CD4-positive, alpha-beta T cell treated with Interleukin-17A for 4 hours (primary cell): ENCODE measurements around the gene IL31.
"Not testable (repeated sequence)": the region's sequence is repeated elsewhere in the genome, so short reads cannot be mapped to it uniquely, and the experiment has no call there.

Source experiments
- DNase-seq: peaks from one replicate; pipeline ENCODE4 v3.0.0-alpha.2; 2020; ENCODE audit warnings: mixed read lengths

The IL31 gene

GRCh38 chr12:122190842-122191668 lies 17.0 kb upstream of the IL31 start:
- peak; percentile 70 for DNase-seq

DNA sequence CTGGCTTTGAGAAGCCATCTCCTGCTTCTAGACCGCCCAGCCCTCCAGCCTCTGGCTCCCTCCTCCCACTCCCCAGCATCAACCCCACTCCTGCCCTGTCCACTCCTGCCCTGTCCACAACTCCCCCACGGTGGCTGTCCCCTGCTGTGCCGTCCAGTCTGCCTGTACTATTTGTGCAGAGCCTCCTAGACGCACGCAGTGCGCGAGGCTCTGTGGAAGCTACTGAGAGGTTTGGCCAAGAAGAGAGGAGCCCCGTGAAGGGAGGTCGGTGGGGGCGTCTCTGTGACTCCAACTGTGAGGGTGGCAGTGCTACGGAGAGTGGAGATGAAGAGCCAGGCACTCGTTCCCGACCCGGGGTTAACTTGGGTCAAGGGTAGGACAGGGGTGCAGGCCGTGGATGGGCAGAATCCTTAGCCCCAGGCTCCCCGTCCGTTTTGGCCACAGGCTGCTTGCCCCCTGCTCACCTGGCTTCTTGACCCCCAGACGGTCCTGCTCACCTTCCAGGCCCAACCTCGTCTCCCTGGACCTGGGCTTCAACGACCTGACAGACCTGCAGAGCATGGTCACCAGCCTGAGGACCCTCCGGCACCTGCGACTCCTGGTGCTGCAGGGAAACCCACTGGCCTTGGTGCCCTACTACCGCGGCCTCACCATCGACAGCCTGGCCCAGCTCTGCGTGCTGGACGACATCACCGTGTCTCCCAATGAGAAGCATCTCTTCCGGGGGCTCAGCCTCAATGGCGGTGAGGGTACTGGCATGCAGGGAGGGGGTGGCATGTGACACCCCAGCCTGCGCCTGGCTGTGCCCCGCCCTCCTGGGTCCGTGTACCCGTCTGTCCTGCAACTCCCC lies 15.8 kb upstream of the IL31 start:
- no peak for DNase-seq

DNA sequence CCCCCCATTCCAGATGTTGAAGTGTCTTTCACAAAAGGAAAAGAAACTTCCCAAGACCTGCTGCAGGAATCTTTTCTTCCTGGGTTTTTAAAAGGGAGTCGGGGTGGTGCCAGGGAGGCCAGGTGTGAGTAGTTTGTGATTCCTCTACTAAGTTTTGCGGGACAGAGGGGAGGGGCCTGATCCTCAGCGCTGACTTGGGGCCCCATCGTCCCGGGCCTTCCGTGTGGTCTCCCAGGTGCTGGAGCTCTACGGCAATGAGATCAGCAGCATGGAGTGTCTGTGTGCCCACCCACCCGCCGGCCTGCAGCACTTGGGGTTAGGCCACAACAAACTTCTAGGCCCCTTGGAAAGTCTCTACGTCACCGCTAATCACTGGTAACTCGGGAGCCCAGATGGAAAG lies 13.4 kb upstream of the IL31 start:
- DNase-seq: no peak

GRCh38 chr12:122185494-122186082 lies 11.6 kb upstream of the IL31 start:
- DNase-seq: no peak

DNA sequence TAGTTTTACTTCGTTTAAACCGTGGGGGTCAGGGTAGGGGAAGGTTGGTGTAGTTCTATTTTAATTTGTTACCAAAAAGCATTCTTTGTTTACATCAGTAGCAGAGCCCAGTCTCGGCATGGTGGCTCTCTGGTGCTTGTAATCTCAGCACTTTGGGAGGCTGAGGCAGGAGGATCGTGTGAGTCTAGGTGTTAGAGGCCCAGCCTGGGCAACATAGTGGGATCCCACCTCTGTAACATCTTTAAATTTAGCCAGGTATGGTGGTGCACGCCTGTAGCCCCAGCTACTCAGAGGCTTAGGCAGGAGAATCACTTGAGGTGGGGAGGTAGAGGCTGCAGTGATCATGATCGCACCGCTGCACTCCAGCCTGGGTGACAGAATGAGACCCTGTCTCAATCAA lies 11.1 kb upstream of the IL31 start:
- no peak for DNase-seq

DNA sequence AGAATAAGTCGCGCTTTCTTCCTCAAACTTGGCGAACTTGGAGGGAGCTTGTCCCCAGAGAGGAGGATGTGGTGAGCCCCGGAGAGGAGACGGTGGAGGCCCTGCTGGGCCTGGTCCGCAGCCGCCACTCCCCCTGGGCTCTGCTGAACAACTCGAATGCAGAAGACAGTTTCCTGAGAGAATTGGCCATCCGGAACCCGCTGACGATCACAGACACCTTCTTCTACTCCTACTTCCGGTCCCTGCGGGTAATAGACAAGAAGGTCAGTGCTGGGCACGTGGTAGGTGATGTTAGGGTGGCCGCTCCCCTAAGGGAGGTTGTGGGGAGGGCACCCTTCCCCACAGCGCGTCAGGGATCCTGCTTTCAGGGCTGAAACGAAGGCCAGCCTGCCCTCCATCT lies 10.5 kb upstream of the IL31 start:
- no peak for DNase-seq

DNA sequence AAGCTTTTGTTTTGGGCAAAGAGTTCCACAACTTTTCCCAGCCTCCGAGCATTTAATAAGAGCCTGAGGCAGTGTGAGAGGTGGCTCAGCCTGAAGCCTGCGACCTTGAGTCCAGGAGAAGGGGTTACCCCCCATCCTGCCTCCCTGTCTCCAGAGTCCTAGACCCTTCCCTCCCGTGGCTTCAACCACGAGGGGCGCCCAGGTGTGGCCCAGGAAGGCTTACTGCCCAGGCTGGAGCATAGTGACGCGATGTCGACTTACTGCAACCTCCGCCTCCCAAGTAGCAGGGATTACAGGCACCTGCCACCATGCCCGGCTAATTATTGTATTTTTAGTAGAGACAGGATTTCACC lies 9.5 kb upstream of the IL31 start:
- DNase-seq: no peak

DNA sequence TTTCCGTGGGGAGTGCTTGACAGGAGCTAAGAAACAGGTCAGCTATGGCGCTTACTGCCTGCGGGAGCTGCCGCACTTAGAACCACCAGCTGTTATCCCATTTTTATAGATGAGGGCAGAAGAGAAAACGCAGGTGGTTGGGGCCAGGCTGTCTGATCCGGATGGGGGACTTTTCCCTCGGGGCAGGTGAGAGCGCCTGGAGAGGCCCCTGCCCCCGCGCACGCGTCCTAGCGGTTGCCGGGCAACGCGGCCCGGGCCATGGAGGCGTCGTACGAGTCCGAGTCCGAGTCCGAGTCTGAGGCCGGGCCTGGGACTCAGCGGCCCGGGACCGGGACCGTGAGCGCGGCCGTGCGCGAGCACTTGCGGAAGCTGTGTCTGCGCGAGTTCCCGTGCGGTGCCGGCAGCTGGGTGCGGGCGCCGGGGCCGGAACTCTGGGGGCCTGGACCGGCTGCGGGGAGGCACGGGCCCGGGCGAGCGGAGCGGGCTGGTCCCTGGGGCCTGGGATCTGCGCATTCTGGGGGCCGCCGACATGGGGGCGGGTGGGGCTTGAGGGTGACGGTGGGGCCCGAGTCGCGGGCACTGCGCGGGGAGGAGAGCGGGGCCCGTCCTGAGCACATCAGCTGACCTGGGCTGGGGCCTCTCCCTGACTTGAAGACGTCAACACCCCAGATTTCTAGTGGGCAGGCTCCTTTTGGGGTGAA lies 9.0 kb upstream of the IL31 start, which contains the start of gene LRRC43:
LRRC43 (plus strand) TSS at position 237 of the 701 bp plus-strand sequence; CDS start at position 259, 22 bp downstream.
- peak; percentile 48 for DNase-seq

GRCh38 chr12:122176473-122176872 lies 2.5 kb upstream of the IL31 start:
- not testable (repeated sequence) for DNase-seq

DNA sequence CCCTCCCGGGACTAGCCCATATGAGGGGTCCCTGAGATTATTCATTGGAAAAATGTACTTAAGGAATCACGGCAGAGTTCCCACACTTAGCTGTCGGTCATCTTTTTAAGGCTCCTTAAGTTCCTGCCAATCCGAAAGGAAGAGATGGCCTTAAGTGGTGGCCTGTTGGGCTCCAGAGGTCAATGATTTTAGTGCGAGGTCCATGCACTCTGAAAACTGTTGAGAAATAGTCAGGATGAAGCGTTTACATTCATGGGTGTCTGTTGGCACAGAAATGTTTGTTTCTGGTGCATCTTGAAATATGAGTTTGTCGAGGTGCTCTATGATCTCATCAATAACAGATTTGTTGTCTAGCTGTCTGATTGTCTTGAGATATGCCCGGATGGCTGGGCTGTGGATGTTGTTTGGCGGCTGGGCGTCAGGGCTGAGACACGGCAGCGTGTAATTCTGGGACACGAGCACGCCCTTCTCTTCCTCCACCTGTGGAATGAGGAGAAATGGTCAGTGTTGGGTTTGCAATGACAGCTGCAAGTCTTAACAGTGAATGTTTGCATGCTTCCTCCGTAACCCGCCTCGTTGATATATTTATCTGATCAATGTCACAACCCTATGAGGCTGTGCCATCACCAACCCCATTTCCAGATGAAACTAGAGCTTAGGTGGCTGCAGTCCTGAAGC lies 1.6 kb downstream of the IL31 start:
- DNase-seq: no peak

- no peak for DNase-seq
Measured at GRCh38 chr12:122171399-122171798, 2.6 kb downstream of the IL31 start.

- no peak for DNase-seq
Measured at GRCh38 chr12:122168492-122168891, 5.5 kb downstream of the IL31 start.

DNA sequence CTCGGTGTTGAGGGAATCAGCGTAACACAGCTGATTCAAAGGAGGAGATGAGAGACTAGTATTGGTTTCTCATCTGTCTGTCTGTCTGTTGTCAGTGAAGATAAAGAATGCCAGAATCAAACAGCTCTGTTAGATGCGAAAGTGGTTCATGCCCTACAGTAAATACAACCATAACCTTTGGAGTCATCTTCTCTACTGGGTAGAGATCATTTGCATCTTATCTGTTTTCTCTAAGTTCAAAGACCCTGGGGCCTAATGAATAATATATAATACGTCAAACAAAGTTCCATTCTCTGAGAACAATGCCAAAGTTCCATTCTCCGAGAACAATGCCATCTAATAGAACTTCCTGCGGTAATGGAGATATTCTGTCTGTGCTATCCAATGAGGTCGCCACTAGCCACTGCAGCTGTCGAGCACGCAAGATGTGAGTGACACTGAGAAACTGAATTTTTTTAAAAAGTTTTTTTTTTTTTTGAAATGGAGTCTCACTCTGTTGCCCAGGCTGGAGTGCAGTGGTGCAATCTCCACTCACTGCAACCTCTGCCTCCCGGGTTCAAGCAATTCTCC lies 6.6 kb downstream of the IL31 start:
- no peak for DNase-seq

- DNase-seq: no peak
Measured at GRCh38 chr12:122166422-122167349, 7.3 kb downstream of the IL31 start.

GRCh38 chr12:122162976-122163375 lies 11.0 kb downstream of the IL31 start:
- no peak for DNase-seq

- DNase-seq: no peak
Measured at GRCh38 chr12:122161682-122162081, 12.3 kb downstream of the IL31 start.

DNA sequence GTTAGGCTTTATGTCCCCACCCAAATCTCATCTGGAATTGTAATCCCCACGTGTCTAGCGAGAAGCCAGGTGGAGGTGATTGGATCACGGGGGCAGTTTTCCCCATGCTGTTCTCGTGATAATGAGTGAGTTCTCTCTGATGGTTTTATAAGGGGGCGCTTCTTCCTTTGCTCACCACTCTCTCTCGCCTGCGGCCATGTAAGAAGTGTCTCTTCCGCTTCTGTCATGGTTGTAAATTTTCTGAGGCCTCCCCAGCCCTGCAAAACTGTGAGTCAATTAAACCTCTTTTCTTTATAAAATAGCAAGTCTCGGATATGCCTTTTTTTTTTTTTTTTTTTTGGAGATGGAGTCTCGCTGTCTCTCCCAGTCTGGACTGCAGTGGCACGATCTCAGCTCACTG lies 13.3 kb downstream of the IL31 start:
- DNase-seq: no peak

- no peak for DNase-seq
Measured at GRCh38 chr12:122159882-122160281, 14.1 kb downstream of the IL31 start.

DNA sequence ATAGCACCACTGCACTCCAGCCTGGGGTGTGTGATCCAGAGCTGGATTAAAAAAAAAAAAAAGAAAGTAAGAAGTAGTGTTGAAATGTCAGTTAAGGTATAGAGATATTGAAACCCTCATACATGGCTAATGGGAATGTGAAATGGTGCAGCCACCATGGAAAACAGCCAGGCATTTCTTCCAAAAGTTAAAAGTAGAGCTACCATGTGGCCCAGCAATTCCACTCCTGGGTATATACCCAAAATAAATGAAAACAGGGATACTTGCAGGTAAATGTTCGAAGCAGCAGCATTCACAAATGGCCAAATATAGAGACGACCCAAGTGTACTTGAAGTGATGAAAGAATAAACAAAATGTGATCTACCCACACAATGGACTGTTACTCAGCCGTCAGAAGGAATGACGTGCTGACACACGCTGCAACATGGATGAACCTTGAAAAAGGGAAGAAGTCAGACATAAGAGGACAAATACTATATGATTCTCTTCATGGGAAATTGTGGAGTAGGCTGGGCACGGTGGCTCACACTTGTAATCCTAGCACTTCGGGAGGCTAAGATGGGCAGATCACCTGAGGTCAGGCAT lies 15.2 kb downstream of the IL31 start:
- no peak for DNase-seq

DNA sequence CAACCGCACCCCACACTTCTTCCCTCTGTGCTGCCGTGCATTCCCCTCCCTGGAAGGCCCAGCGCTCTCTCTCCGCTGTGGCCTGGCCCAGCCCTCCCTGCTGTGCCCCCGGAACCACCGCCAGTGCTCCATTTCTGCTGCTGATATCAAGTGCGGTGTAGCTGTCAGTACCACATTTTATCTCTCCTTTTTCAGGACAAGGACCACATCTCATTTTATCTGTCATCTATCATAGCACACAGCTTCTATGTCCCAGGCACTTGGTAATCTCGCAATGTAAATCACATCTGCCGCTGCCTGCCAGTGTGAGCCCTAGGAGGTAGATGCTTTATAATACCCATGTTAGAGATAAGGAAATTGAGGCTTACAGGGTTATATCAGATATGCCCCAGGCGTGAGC lies 18.3 kb downstream of the IL31 start:
- no peak for DNase-seq

GRCh38 chr12:122152754-122153153 lies 21.3 kb downstream of the IL31 start:
- no peak for DNase-seq
